Activated T-helper 2 cell treated with anti-CD3 and anti-CD28 coated beads, Interferon-gamma antibody, Interleukin-2, Interleukin-4, amounts not matched to agents 10 μg/mL and 5 μg/mL and 100 μg/mL, durations not matched to agents 14 hours and 24 hours and 36 hours (primary cell): ENCODE data around the gene GUCA1C. TPM values are rescaled to one million over a fixed set of nuclear protein-coding genes. Genes with fewer than 3 reads are reported as not detected.

ENCODE experiments used
- total RNA-seq: library from RNA; stranded (reverse); gene quantifications from 2 replicates; pipeline ENCODE4 v1.2.3, GENCODE V29; 2022

GUCA1C gene
- total RNA-seq, 1 donor from 2014 or later, result not detected

Other genes starting within 250 kb of the GUCA1C start
- gene RETNLB, start 196.5 kb downstream of the GUCA1C start, total RNA-seq, result not detected in 2 replicates
- gene TRAT1, start 131.1 kb downstream of the GUCA1C start, total RNA-seq, result 17.0 and 17.7 TPM in 2 replicates
- gene MORC1, start 164.3 kb upstream of the GUCA1C start, total RNA-seq, result not detected in 2 replicates
- gene C3orf85, start 182.8 kb upstream of the GUCA1C start, total RNA-seq, result not detected in 2 replicates